Mesothelial cell of epicardium (in vitro differentiated cells): ENCODE data around the gene RNLS. TPM values are rescaled to one million over a fixed set of nuclear protein-coding genes. Genes with fewer than 3 reads are reported as not detected.
A peak's percentile ranks its signal among the peaks of the same experiment; 100 is the strongest.

Experiments
- DNase-seq, 2 experiments: peaks; one replicate each; pipeline ENCODE4 v3.0.0; 2021; ENCODE audit warnings: low spot score in 2 of 2; ENCODE audit not compliant: unreplicated experiment in 2 of 2
- H3K27ac Mint-ChIP-seq: 2 replicates; pipeline ENCODE4 v1.8.0; 2021; ENCODE audit warnings: mixed read lengths
- H3K27me3 Mint-ChIP-seq: 2 replicates; pipeline ENCODE4 v1.8.0; 2021; ENCODE audit warnings: low read depth, mixed read lengths
- H3K36me3 Mint-ChIP-seq: 2 replicates; pipeline ENCODE4 v1.8.0; 2021; ENCODE audit warnings: mixed read lengths
- H3K4me1 Mint-ChIP-seq: 2 replicates; pipeline ENCODE4 v1.8.0; 2021; ENCODE audit warnings: mixed read lengths
- H3K4me3 Mint-ChIP-seq: 2 replicates; pipeline ENCODE4 v1.8.0; 2021; ENCODE audit warnings: mild to moderate bottlenecking, moderate library complexity, mixed read lengths
- H3K9me3 Mint-ChIP-seq: 2 replicates; pipeline ENCODE4 v1.8.0; 2021; ENCODE audit warnings: mixed read lengths
- CTCF ChIP-seq: fragments of 200-600 bp; sonication (generic); IDR thresholded peaks from one replicate; pipeline ENCODE4 v1.5.0; 2021; ENCODE audit warnings: antibody characterized with exemption; ENCODE audit not compliant: unreplicated experiment
- total RNA-seq: library from RNA; stranded (reverse); gene quantifications from 3 replicates; pipeline ENCODE4 v1.2.1, GENCODE V29; 2021

RNLS gene
- total RNA-seq, 1 donor from 2014 or later, result 9.4 TPM

GRCh38 chr10:88565072-88565471 lies 18.0 kb downstream of the RNLS start:
- DNase-seq, result no peak
- Mint-ChIP-seq H3K4me3 (no peak overlapping the region), H3K27me3 (no peaks in the 10 kb centered on the region), H3K9me3 (peaks cover 7% of the 10 kb centered on the region), H3K4me1 (peaks cover 13% of the 10 kb centered on the region), H3K36me3 (peaks cover 3% of the 10 kb centered on the region), H3K27ac (no peak overlapping the region)
- peak; percentile 26 for TF ChIP-seq CTCF

- Mint-ChIP-seq H3K27me3 (no peaks in the 10 kb centered on the region), H3K27ac (no peak overlapping the region), H3K36me3 (peaks cover 3% of the 10 kb centered on the region), H3K4me1 (peaks cover 28% of the 10 kb centered on the region), H3K9me3 (peaks cover 7% of the 10 kb centered on the region), H3K4me3 (no peak overlapping the region)
- DNase-seq, result no peak
- no peak for TF ChIP-seq CTCF
These were observed 21.0 kb downstream of the RNLS start for GRCh38 chr10:88562152-88562551.

- H3K27me3 Mint-ChIP-seq, result no peaks in the 10 kb centered on the region
- no peak for TF ChIP-seq CTCF
- H3K36me3 Mint-ChIP-seq, result peaks cover 3% of the 10 kb centered on the region
- H3K27ac Mint-ChIP-seq, result no peak overlapping the region
- H3K4me1 Mint-ChIP-seq, result peaks cover 20% of the 10 kb centered on the region
- no peak for DNase-seq
- peaks cover 14% of the 10 kb centered on the region for H3K9me3 Mint-ChIP-seq
- no peak overlapping the region for H3K4me3 Mint-ChIP-seq
These were observed 25.5 kb downstream of the RNLS start for GRCh38 chr10:88557658-88558057.

GRCh38 chr10:88557256-88557655 lies 25.9 kb downstream of the RNLS start:
- Mint-ChIP-seq H3K4me3 (no peak overlapping the region), H3K9me3 (peaks cover 11% of the 10 kb centered on the region), H3K27me3 (no peaks in the 10 kb centered on the region), H3K36me3 (peaks cover under 1% of the 10 kb centered on the region), H3K4me1 (peaks cover 21% of the 10 kb centered on the region), H3K27ac (no peak overlapping the region)
- no peak for TF ChIP-seq CTCF
- DNase-seq, result no peak

- peaks cover 28% of the 10 kb centered on the region for H3K4me1 Mint-ChIP-seq
- no peak overlapping the region for H3K4me3 Mint-ChIP-seq
- no peak for TF ChIP-seq CTCF
- peaks cover 7% of the 10 kb centered on the region for H3K9me3 Mint-ChIP-seq
- no peaks in the 10 kb centered on the region for H3K27me3 Mint-ChIP-seq
- DNase-seq, result no peak
- no peak overlapping the region for H3K27ac Mint-ChIP-seq
- no peaks in the 10 kb centered on the region for H3K36me3 Mint-ChIP-seq
These were observed 27.8 kb downstream of the RNLS start for GRCh38 chr10:88555190-88555908.
